Fibroblast of skin of right quadriceps (primary cell): ENCODE measurements around the gene FCHSD1.
"Not testable (repeated sequence)": the region's sequence is repeated elsewhere in the genome, so short reads cannot be mapped to it uniquely, and the experiment has no call there.

ENCODE experiments used
- DNase-seq: peaks from one replicate; pipeline ENCODE4 v3.0.0-alpha.2; 2013

Gene FCHSD1

GRCh38 chr5:141615991-141616720 lies 35.1 kb downstream of the FCHSD1 start:
- DNase-seq, result no peak

GRCh38 chr5:141613344-141613743 lies 37.9 kb downstream of the FCHSD1 start:
- DNase-seq, result no peak

DNA sequence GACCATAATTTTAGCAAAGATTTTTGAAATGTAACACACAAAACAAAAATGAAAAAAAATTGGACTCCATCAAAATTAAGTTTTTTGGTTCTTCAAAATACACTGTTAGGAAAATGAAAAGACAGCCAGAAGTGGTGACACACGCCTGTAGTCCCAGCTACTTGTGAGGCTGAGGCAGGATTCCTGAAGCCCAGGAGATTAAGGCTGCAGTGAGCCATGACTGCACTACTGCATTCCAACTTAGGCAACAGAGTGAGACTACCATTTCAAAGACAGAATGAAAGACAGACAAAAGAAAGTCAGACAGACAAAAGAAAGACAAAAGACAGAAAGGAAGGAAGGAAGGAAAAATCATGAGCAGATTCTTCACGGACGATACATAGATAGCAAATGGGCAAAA lies 39.9 kb downstream of the FCHSD1 start:
- no peak for DNase-seq

GRCh38 chr5:141609921-141610320 lies 41.3 kb downstream of the FCHSD1 start:
- not testable (repeated sequence) for DNase-seq

DNA sequence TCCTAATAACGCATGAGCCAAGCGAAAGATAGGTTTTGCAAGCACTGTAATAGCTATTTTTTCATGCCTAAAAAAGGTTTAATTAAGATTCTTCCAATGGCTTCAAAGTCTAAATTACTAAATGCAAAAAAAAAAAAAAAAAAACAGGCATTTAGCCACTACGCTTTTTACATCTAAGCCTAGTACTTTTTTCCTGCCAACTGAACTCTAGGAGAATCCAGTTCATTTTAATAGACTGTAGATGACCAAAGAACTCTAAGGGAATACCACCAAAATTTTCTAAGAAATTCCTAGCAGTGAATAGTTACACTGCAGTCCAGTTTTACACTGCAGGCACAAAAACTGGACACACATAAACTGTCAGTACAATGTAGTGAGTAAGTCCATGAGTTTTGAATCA lies 42.2 kb downstream of the FCHSD1 start:
- DNase-seq, result no peak

GRCh38 chr5:141608557-141608956 lies 42.7 kb downstream of the FCHSD1 start:
- DNase-seq, result no peak

DNA sequence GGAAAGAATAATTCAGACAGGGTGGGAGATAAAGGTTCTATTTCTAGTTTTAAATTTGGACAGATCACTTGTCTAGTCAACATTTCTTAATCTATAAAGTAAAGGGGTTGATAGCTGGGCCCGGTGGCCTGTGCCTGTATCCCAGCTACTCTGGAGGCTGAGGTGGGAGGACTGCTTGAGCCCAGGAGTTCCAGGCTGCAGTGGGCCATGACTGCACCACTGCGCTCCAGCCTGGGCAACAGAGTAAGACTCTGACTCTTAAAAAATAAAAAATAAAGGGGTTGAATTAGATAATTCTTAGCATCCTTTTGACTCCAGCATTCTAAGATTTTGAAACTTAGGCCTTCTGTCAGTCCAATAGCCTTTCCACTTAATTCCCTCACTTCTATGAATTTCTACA lies 43.2 kb downstream of the FCHSD1 start:
- DNase-seq, result no peak

- DNase-seq, result peak; percentile 47
Observed at GRCh38 chr5:141605523-141606277, 45.5 kb downstream of the FCHSD1 start.

DNA sequence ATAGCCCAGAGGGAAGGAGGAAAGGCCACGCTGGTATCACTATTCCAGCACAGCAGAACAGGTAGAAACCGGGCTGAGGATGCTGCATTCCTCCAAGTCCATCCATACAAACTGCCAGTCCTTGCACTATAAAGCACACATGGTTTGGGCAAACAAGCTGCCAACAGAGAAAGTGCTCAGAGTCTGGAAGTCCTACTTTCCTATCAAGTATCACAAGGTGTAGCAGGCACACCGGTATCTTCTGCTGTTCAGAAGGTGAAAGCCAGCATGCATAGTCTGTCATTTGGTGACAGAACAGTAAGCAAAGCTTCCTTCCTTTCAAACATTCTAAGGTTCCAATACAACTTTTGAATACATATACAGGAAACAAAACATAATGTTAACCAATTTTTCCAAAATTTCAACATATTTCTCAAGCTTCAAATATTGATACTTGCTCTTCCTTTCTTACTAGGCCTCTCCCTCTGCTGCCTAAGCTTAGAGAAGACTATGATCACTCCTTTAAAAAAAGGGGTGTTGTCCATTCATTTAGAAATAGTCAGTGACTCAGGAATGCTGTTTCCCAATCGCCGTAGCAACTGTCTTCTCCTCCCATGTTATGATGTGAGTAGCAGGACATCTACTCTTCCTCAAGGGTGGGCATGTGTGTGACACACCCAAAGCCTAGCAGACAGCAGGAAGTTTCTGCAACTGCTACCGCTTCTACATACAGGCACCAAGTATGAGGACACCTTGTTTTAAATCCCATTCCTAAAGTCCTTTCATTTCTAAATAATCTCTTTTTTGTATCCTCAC lies 47.1 kb downstream of the FCHSD1 start:
- peak; percentile 93 for DNase-seq

DNA sequence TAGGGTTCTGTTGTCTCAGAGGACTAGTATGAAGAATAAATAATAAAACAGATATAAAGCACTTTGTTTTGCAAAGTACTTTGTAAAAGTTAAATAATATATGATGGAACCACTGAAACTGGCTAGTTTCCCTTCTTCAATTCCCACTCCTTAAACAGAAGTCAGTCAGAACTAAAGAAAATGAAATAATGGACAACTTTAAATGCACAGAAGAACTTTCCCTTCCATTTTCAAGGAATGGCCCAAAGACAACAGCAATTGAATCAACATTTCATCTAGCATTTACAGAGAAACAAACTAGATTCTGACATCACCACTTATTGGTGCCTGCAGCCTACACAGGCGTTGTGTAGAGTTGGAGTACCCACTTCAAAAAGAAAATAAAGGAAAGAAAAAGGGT lies 48.6 kb downstream of the FCHSD1 start:
- DNase-seq, result no peak

DNA sequence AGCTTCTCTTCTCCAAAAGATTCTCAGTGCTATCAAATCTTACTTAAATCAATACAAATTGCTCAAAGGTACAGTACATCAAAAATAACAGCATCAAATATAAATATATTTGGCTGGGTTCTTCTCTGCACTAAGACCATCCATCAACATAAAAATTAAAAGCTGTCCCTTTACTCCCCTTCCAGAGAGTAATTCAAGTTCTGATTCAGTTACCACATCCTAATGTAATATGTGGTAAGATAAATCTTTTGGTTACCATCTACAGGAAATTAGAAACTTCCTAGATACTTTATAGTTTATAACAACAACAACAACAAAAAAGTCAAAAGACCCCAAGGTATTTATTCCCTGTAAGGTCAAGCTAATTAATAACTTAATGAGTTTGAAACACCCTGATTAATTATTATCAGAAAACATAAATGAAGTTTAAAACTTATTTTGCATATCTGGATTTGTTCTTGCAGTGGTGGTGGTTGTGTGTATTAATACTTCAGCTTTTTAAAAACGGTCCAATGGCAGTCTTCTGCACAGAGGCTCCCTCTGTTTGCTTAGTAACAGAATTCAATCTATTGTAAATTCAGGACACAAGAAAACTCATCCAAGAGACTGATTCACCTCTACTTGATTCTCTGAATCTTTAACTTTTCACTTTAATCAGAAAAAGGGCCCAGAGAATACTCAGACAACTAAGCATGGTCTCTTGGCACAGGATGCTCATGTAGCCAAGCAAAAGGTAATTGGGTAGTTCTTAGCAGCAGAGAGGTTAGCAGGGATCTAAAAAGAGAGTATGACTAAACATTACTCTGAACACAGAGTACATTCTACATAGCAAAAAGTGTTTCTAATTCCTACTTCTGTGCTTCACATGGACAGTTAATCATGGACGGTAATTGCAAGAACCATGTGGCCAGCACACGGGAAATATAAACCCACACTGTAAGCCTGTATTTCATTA lies 52.5 kb downstream of the FCHSD1 start:
- DNase-seq, result peak; percentile 45

- DNase-seq, result no peak
Observed at GRCh38 chr5:141597814-141598213, 53.4 kb downstream of the FCHSD1 start.

DNA sequence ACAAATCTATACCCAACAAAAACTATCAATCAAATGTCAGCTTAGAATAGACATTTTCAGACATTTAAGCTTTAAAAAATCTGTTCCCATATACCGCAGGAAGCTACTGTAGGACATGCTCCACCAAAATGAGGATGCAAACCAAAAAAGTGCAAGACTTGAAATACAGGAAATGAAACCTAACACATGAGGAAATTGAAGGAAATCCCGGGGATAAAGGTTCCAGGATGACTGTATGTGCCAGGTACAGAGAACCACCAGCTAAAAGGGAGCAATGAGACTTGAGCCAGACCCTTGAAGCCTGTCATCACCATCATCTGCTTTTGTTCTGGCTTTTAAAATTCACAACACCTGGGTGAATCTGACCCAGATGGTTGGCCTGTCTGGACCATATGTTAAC lies 53.8 kb downstream of the FCHSD1 start:
- no peak for DNase-seq

DNA sequence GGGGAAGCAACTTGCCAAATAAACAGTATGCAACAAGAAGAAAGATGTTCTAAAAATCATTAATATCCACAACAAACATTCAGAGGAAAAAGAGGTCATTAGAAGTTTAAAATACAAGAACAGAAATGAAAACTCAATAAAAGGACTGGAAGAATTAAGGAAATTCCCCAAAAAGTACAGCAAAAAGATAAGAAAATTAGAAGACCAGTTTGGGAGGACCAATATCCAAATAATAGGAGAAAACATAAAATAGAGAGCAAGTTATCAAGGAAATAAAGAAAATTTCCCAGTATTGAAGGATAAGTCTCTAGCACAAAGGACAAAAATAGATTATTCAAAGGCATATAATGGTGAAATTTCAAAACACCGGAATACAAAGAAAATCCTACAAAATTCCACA lies 54.4 kb downstream of the FCHSD1 start:
- DNase-seq, result no peak

- no peak for DNase-seq
Observed at GRCh38 chr5:141590127-141590526, 61.1 kb downstream of the FCHSD1 start.
